Activated CD4-positive, alpha-beta T cell treated with anti-CD3 and anti-CD28 coated beads, Interleukin-2, amount 50 U/mL, for 24 hours (primary cell): ENCODE results near the gene PRDM1.

ENCODE experiments used
- DNase-seq, 2 donors: peaks; one replicate each; pipeline ENCODE4 v3.0.0-alpha.2; 2020; ENCODE audit warnings: low read depth in 1 of 2, low spot score in 1 of 2

PRDM1 gene

GRCh38 chr6:106094964-106095335 lies 8.8 kb downstream of the PRDM1 start:
- no peak for DNase-seq

- DNase-seq = peak in 1 of 2 donors; percentile 65
Measured at GRCh38 chr6:106097411-106098231, 11.5 kb downstream of the PRDM1 start.

GRCh38 chr6:106098383-106099234 lies 12.5 kb downstream of the PRDM1 start:
- DNase-seq = peak; percentile 52 to 81

- no peak for DNase-seq
Measured at GRCh38 chr6:106099235-106099537, 13.1 kb downstream of the PRDM1 start.

- DNase-seq = no peak
Measured at GRCh38 chr6:106100755-106101154, 14.6 kb downstream of the PRDM1 start.

- DNase-seq = no peak
Measured at GRCh38 chr6:106101466-106101865, 15.3 kb downstream of the PRDM1 start.

GRCh38 chr6:106102034-106102433 lies 15.9 kb downstream of the PRDM1 start:
- DNase-seq = peak in 1 of 2 donors; percentile 71

GRCh38 chr6:106102967-106103727 lies 17.0 kb downstream of the PRDM1 start:
- DNase-seq = no peak

- no peak for DNase-seq
Measured at GRCh38 chr6:106103728-106104109, 17.6 kb downstream of the PRDM1 start.

- DNase-seq = no peak
Measured at GRCh38 chr6:106104476-106104875, 18.3 kb downstream of the PRDM1 start.

- no peak for DNase-seq
Measured at GRCh38 chr6:106104941-106105340, 18.8 kb downstream of the PRDM1 start.

GRCh38 chr6:106105493-106105892 lies 19.4 kb downstream of the PRDM1 start:
- no peak for DNase-seq

GRCh38 chr6:106106276-106107042 lies 20.3 kb downstream of the PRDM1 start:
- DNase-seq = no peak

- DNase-seq = no peak
Measured at GRCh38 chr6:106107043-106107613, 21.0 kb downstream of the PRDM1 start.

GRCh38 chr6:106108129-106108528 lies 22.0 kb downstream of the PRDM1 start:
- DNase-seq = no peak

- no peak for DNase-seq
Measured at GRCh38 chr6:106109029-106109428, 22.9 kb downstream of the PRDM1 start.

GRCh38 chr6:106110164-106110826 lies 24.2 kb downstream of the PRDM1 start:
- no peak for DNase-seq

GRCh38 chr6:106112433-106112832 lies 26.3 kb downstream of the PRDM1 start:
- no peak for DNase-seq

- no peak for DNase-seq
Measured at GRCh38 chr6:106113256-106113959, 27.3 kb downstream of the PRDM1 start.
